KG1 (cell line): ENCODE results near the gene ZBED1.
"Not testable (repeated sequence)": the region's sequence is repeated elsewhere in the genome, so short reads cannot be mapped to it uniquely, and the experiment has no call there.

Experiments used
- DNase-seq: peaks from one replicate; lab custom pipeline; 2025; lab: John Stamatoyannopoulos, UW

ZBED1 gene

DNA sequence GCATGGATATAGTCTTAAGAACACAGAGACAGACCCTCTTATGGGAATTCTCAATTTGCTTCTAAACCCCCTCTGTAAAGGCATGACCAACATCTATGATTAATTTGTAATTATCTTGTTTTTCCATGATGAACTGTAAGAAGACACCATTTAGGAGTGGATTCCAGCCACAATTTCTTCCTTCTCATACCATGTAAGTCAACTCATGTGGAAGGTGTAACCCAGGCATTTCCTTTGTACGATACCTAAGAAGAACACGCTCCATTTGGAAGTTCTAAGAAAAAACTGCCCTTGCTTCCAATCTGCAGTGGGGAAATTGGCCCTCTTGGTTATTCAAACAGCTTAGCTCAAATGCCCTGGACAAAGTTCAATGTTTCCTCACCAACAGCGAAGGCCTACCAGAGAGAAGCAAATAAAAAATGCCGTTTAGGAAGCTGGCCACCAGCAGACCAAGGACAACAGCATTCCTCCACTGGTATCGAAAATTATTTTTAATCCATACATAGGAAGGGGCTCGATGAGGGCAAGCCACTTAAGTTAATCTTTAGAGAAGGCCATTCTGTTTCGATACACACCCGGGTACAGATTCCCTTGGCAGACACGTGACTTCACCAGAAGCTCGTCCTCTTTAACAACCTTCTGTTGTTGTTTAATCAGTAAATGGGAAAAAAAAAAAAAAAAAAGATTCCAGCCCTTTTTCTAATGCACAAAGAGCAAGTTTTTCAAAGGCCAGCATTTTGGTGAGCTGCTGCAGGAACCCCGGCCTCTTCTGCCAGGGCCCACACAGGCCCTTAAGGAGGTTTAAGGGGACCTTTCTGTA is 2.6 kb downstream of the ZBED1 start:
- no peak for DNase-seq

DNA sequence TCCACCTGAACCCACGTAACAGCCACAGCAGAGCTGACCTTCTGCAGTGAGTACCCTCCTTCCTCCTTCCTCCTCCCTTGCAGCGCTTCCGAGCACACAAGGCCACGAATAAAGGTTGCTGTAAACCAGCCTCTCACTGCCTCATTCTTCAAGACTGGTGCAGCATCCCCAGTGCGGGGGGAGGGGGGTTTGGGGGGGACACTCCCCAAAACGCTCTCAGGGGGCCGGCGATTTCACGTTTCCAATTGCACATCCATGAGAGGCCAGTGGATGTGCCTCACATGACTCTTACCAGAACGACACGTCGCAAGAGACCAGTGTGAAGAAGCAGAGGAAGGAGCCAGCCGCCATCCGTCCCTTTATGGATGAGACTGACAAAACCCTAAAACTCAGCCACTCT is 5.2 kb downstream of the ZBED1 start:
- no peak for DNase-seq

DNA sequence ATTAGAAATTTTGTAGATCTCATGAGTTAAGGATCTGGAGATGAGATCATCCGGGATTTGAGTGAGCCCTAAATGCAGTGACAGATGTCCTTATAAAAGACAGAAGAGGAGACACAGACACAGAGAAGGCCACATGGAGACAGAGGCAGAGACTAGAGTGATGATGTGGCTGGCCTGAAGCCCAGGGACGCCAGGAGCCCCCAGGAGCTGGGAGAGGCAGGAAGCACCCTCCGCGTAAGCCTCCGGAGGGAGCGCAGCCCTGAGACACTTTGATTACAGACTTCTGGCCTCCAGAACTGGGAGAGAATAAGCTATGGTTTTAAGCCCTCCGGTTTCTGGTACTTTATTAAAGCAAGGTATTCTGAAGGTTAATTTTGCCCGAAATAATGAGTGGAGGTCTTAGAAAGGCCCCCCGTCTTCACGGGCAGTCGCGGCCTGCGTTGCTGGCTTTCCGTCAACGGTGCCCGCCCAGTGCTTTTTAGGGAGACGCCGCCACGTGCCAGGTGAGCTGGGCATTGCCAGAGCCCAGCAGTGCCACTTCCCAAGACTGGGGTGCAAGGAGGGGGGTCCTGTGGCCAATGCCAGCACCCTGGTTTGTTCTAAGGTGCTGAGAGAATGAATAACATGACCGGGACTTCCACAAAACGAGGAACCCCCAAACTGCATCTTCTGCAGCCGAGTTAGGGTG is 8.1 kb downstream of the ZBED1 start:
- DNase-seq, result no peak

DNA sequence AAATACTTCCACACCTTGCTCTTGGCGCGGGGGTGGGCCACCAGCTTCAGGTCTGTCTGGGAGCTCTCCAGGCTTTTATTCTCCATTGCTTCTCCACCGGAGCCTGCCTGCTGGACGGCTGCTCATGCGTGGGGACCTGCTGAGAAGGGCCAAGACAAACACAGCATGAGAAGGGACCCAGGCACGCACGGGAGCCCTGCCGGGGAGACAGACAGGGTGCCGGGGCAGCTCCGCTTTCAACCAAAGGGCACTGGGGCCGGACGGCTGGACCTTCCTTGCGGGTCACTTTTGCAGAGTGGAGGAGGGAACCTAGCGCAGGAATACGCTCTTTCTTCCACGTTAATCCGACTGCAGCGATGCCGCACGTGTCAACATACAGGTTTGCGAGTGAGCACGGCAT is 10.1 kb downstream of the ZBED1 start:
- DNase-seq, result no peak

DNA sequence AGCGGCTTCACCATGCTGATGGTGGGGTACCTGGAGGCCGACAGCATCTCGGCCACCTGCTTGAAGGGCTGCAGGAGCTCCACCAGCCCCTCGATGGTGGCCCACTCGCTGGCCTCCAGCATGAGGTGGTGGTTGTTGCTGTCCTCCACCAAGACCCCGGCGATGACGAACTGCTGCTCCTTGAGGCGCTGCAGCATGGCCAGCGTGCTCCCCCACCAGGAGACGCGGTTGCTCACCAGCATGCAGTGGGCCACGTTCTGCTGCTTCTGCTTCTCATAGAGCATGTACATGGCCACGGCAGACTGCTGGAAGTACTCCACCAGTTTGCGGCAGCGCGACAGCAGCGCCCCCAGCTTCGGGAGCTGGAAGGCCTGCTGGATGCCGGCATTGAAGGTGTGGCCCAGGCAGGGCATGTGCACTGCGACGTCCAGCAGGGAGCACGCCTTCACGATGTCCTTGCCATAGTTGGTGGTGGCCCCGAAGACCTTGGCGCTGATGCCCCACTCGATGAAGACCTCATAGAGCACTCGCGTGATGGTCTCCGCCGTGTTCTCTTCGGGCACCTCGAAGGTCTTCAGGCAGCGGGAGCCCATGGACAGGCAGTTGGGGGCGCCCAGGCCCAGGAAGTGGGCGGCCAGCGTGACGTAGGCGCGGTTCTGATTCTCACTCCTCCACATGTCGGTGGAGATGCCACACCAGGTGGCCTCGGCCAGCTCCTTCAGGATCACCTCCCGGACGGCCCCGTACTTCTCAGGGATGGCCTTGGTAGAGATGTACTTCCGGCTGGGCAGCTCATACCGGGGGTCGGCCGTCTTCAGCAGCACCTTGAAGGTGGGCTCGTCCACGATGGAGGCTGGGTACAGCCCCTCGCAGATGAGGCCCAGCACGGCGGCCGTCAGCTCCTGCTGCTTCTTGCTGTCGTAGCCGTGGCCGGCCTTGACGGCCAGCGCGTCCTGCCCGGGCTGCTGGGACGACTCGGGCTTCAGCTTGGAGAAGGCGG is 11.0 kb downstream of the ZBED1 start:
- DNase-seq, result no peak

DNA sequence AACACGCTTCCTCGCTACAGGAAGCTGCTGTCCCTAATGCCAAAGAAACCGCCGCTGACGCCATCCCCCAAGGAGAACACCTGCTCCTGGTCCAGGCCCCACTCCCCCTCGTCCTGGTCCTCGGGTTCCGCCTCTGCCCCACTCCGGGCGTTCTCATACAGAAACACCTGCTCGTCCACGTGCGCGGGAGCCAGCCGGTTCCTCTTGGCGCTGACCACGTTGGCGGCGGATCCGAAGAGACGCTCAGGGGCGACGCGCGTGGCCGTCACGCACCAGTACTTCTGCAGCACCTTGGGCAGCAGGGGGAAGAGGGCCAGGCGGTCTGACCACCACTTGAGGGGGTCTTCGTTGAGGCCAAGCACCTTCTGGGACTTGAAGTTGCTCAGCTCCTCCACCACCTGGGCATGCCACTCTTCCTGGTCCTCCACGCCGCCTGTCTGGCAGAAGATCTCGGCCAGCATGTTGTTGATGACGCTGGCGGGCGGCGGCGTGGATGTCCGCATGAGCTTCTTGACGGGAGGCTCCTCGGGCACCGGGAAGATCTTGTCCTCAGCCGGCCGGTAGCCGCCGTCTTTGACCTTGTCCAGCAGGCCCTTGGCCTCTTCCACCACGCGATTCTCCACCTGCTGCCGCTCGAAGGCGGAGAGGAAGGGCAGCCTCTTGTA is 12.0 kb downstream of the ZBED1 start:
- DNase-seq, result no peak

DNA sequence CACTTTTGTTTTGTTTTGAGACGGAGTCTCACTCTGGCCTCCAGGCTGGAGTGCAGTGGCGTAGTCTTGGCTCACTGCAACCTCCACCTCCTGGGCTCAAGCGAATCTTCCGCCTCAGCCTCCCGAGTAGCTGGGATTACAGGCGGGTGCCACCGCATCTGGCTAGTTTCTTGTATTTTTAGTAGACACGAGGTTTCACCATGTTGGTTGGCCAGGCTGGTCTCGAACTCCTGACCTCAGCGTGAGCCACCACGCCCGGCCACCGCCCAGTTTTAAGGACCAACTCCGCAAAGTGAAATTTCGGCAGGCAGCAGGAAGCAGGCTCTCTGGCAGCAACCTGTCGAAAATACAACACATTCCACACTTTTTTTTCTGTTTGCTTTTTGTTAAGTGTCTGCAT is 13.4 kb downstream of the ZBED1 start:
- DNase-seq, result no peak

DNA sequence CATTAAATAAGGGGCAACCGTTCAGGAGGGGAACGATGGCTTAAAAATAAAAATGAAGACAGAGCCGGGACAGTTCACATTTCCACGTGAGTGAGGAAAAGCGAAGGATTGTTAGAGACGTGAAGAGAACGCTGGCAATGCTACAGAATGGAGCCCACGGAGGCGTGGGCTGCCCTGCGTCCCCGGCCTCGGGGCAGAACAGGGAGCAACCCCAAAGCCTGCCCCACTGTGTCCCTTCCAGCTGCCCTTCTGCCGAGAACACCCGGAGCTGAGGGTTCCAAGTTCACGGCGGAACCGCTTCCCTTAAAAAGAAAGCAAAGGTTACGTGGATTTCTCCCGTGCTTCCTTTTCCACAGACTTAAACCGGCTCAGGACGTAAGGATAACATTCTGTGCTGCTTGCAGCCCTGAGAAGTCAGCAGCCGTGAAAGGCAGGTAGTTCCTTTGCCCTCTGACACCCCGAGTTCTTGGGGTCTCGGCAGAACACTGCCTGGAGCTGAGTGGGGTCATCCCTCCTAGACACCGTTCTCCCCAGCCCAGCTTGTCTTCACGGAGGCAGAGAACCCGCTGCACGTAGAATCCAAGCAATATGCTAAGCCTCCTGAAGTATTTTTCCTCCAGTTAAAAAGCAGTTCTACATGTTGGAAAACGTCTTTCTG is 14.2 kb downstream of the ZBED1 start:
- DNase-seq, result no peak

DNA sequence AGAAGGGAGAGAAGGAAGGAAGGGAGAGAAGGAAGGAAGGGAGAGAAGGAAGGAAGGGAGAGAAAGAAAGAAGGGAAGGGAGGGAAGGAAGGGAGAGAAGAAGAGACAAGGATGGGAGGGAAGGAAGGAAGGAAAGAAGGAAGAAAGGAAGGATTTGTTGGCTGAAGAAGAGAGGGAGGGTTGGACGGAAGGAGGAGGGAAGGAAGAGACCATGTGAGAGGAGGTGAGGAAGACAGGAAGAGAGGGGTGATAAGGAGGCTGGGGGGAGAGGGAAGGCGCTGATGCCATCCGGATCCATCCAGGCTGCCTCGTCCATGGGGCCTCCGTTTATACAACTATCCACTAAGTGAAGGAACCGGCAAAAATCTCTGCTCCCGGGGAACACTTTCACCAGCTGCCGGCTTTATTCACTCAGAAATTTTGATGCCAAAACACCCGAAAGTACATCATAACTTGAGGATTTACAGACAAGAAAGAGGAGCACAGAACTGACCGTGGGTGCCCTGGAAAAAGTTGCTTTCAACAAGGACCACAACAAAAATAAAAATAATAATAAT is 14.9 kb downstream of the ZBED1 start:
- no peak for DNase-seq

DNA sequence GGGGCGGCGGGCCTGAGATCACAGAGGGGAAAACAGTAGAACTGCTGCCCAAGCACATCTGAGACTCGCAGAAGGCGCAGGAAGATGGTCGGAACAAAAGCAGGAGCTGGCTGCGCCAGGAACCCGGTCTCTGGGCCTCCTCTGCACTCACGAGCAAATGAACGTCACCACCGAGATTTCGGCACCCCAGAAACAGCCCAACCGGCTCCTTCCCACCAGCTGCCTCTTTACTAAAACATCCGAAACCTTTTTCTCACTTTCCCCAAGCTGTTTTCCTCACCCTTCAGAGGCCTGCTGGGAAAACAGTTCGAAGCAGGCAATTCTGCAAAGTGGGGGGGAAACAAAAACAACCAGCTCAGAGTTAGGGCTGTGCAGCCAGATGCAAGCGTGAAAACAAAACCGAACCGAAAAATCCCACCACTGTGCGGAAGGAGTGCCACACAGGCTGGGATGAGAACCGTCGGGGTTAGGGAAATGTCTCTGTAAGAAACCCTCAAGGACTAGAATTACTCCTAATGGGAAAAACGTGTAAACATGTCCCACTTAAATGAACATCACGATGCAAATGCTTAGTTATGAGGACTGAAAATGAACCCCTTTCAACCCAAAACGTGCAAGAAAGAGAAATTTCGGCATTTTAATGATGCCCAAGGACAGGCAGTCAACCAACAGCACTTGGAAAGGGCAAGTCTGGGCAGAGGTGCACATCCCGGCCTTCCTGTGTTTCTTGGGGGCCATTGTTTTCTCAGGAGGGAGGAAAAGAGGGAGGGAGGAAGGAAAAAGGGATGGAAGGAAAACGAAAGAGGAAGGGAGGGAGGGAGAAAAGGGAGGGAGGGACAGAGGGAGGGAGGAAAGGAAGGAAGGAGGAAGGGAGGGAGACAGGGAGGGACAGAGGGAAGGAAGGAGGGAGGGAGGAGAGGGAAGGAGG is 15.8 kb downstream of the ZBED1 start:
- no peak for DNase-seq

DNA sequence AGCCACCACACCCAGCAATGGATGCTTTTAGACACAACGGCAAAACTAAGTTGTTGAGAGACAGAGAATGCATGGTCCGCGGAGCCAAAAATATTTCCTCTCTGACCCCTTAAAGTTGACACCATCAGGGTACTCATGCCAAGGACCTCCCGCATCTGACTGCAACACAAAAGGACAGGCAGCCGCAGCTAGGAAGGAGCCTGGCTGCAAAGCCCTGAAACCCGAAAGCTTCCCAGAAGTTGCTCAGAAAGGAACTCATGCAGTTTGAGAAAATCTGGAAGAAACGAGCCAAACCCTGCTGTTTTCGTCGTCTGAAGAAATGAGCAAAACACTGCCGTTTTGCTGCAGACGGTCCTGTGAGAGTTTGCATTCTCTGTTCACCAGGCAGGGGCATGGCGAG is 16.5 kb downstream of the ZBED1 start:
- DNase-seq, result no peak

DNA sequence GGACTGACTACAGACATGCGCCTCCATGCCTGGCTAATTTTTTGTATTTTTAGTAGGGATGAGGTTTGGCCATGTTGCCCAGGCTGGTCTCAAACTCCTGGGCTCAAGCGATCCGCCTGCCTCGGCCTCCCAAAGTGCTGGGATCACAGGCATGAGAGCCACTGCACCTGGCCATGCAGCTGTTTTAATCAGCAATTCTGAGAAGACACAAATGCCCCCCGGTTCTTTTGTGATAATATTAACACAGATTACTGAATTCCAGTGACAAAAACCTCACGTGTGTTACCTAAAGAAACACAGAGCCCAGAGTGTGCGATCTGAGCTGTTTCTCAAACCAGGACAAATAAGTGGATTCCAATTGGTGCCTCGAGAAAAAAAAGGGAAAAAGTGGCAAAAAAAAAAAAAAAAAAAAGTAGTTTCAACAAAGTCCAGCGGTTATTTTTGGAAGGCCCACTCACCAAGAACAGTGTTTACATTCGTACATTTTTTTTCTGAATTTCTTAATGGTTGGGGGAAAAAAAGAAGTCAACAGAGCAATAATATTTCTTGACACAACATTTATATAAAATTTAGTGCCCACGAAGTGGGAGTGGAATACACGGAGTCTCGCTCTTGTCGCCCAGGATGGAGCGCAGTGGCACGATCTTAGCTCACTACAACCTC is 17.2 kb downstream of the ZBED1 start:
- no peak for DNase-seq

DNA sequence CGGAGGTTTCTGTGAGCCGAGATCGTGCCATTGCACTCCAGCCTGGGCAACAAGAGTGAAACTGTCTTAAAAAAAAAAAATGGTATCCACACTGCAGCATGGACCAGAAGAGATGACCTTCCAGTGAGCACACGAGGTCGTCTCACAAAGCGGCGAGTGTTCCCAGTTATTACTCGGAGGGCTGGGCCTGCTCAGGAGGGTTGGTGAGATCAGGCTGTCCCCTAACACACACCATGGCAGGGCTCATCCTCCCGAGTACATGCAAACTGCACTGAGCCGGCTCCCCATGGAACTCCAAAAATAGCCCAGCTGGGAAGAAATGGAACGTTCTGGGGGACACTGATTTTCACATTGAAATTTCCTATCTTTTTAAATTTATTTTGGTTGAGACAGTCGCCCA is 19.2 kb downstream of the ZBED1 start:
- not testable (repeated sequence) for DNase-seq

DNA sequence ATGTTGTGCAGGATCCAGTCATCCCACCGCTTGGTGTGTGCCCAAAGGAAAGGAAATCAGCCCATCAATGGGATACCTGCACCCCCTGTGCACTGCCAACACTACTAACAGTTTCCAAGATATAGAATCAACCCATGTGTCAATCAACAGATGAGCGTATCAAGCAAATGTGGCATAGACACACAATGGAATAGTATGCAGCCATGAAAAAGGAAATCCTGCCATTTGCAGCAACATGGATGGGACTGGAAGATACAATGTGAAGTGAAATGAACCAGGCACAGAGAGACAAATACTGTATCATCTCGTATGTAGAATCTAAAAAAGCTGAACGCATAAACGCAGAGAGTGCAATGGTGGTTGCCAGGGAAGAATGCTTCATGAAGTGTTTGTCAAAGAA is 20.8 kb downstream of the ZBED1 start:
- not testable (repeated sequence) for DNase-seq

DNA sequence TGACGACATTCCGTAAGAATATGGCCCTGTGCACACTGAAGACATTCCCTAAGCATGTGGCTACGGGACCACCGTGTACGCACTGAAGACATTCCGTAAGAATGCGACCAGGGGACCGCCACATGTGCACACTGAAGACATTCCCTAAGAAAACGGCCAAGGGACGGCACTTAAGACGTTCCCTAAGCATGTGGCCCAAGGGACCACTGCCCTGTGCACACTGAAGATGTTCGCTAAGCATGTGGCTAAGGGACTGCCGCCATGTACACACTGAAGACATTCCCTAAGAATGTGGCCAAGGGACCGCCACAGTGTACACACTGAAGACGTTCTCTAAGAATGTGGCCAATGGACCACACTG is 21.4 kb downstream of the ZBED1 start:
- DNase-seq, result no peak

DNA sequence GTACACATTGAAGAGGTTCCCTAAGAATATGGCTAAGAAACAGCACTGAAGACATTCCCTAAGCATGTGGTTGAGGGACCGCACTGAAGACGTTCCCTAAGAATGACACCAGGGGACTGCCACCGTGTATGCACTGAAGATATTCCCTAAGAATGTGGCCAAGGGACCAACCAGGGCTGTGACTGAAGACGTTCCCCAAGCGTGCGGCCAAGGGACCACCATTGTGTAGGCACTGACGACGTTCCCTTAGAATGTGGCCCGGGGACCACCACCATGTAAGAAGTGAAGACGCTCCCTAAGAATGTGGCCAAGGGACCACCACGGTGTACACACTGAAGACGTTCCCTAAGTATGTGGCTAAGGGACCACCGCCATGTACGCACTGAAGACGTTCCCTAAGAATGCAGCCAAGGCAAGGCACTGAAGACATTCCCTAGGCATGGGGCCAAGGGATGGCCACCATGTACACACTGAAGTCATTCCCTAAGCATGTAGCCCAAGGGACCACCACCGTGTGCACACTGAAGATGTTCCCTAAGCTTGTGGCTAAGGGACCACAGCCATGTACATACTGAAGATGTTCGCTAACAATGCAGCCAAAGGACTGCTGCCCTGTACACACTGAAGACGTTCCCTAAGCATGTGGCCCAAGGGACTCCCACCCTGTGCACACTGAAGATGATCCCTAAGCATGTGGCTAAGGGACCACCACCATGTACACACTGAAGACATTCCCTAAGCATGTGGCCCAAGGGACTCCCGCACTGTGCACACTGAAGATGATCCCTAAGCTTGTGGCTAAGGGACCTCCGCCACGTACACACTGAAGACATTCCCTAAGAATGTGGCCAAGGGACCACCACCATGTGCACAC is 22.0 kb downstream of the ZBED1 start:
- no peak for DNase-seq

DNA sequence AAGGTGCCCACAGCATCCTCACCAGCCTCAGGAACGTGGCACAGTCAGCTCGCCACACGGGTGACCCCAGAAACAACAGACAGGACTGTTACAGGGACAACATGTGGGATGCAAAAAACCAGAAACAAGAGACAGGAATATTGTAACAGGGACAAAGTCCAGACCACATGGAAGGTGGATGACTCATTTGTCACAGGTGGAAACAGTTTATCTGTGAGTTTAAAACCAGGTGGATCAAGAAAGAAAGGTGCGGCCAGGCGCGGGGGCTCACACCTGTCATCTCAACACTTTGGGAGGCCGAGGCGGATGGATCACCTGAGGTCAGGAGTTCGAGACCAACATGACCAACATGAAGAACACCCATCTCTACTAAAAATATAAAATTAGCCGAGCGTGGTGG is 23.5 kb downstream of the ZBED1 start:
- DNase-seq, result not testable (repeated sequence)

DNA sequence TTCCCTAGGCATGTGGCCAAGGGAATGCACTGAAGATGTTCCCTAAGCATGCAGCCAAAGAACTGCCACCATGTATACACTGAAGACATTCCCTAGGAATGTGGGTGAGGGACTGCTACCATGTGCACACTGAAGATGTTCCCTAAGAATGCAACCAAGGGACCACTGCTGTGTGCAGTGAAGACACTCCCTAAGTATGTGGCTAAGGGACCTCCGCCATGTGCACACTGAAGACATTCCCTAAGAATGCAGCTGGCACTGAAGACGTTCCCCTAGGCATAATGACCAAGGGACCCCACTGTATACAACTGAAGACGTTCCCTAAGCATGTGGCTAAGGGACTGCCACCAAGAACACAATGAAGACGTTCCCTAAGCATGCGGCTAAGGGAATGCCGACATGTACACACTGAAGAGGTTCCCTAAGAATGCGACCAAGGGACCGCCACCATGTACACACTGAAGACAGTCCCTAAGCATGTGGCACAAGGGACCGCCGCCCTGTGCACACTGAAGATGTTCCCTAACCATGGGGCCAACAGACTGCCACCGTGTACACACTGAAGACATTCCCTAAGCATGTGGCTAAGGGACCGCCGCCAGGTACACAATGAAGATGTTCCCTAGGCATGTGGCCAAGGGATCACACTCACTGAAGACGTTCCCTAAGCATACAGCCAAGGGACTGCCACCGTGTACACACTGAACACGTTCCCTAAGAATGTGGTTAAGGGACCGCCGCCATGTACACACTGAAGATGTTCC is 25.6 kb downstream of the ZBED1 start:
- DNase-seq, result no peak
